HG03571 (cell line): Measurements from ENCODE around the gene RAD50.

Experiments used
- ATAC-seq: cut with Tn5 transposase; IDR thresholded peaks from one replicate; pipeline ENCODE4 v1.9.1; 2021; ENCODE audit not compliant: unreplicated experiment

RAD50 gene

GRCh38 chr5:132658381-132659302, 101.9 kb downstream of the RAD50 start:
- ATAC-seq: no peak

DNA sequence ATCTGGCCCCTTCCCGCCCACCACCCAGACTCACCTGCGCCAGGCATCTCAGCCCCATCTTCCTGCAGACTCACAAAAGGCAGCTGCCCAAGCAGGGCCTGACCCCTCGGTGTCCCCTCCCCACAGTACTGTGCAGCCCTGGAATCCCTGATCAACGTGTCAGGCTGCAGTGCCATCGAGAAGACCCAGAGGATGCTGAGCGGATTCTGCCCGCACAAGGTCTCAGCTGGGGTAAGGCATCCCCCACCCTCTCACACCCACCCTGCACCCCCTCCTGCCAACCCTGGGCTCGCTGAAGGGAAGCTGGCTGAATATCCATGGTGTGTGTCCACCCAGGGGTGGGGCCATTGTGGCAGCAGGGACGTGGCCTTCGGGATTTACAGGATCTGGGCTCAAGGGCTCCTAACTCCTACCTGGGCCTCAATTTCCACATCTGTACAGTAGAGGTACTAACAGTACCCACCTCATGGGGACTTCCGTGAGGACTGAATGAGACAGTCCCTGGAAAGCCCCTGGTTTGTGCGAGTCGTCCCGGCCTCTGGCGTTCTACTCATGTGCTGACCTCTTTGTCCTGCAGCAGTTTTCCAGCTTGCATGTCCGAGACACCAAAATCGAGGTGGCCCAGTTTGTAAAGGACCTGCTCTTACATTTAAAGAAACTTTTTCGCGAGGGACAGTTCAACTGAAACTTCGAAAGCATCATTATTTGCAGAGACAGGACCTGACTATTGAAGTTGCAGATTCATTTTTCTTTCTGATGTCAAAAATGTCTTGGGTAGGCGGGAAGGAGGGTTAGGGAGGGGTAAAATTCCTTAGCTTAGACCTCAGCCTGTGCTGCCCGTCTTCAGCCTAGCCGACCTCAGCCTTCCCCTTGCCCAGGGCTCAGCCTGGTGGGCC, 103.1 kb downstream of the RAD50 start:
- ATAC-seq: no peak

DNA sequence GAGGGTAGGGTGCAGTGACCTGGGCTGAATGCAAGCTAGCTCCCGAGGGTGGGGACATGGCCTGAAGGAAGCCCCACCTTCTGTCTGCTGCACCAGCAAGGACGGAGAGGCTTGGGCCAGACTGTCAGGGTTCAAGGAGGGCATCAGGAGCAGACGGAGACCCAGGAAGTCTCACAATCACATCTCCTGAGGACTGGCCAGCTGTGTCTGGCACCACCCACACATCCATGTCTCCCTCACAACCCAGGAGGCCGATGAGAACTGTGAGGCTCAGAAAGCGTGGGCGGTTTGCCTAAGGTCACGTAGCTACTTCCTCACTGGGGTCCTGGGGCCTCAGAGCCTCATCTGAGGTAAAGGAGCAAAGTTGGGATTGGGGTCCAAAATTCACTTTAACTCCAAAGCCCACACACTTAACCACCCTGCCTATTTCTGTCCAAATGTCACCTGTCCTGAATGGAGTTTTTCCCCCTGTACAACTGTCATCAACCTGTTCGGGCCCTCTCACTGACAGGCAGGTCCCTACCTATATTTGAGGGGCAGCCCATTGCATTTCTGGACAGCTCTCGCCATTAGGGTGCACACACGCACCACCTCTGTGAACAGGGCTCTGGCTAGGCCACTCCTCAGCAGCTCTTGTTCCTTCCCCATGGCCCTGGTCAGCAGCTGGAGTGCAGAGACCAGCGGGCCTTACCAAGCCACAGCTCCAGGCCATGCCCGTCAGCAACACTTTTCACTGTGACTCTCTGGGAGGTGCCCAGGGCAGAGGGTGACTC, 104.6 kb downstream of the RAD50 start:
- ATAC-seq: no peak

DNA sequence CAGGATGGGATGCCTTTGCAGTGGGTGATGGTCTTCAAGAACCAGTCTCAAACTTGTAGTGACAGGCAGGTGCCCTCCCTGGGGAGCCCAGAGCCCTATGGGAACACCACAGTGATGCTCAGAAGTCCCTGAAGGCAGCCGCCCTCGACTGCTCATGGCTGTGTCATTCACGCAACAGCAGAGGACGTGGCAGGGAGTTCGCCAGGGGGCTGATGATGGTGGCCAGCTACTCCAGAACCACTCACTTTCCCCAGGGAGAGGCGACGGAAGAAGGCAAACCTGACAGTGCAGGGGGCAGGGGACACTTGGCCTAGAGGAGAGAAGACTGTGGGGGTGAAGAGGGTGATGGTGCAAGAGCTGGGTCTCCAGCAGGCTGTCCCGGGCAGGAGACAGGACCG, 105.2 kb downstream of the RAD50 start:
- no peak for ATAC-seq

DNA sequence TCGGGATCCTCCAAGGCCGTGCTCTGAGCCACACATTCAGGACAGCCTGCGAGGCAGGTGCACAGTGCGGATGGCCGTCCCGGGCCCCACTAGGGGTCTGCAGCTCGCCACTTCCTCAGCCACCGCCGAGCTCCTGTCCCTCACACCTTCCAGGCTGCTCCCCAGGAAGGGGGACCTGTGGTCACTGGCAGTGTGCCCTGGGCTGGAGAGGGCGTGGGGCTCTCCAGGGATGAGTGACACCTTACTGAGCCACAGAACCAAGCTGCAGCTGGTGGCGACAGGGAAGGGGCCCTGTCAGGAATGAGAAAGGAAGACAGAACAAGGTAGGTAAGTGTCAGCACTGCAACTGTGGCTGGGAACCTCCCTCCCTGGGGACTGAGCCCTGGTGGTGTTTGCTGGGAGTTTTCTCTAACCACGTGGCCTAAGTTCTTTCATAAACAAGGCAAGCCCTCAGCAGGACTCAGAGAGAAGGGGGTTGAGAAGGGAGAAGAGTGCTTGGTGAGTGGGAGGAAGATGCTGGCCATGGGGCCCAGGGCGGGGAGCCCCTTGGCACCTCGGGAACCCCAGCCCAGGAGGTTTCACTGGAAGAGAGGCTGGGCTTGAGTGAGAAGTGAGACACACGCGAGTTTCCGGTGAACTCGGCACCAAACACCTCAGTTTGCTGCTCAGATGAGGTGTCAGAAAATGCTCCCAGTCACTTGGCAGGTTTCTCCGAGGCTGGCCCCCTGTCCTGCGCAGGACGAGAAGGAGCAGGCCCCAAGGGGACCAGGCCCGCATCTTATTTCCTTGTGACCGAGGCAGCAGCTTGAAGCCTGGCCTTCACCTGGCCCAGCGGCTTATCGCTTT, 106.4 kb downstream of the RAD50 start:
- ATAC-seq: peak; percentile 60

DNA sequence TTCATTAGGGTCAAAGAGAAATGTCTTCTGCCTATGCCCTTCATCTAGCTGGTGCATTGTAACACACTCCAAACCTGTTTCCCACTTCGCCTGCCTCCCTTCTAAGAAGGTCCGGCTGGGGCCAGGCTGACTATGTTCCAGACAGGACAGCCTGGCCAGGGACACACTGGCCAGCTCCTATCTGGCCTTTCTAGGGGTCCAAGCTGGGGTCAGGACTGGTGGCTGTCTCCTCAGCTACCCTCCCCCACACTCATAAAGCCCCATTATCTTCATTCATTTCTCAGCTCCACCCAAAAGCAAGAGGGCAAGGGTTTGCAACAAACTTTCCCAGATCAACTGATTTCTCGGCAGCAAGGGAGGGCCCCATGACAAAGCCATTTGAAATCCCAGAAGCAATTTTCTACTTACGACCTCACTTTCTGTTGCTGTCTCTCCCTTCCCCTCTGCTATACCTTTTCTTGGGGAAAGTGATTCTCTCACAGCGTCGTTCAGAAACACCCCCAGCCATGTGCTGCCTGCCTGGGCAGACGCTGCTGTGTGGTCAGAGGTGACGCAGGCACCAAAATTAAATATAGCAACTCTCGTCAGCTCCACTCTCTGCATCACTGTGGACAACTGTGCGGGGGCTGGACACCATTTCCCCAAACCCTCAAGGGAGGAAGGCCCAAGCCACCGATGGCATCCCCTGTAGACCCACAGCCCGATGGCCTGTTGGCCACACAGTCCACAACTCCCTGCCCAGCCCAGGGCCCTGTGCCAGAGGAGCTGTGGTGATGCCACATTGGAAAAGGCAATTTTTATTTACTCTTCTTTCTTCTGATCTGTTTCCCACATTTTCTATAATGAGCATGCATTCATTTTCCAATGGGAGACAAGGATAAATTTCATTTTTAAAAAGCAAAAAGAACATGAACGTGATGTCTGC, 107.3 kb downstream of the RAD50 start:
- peak; percentile 32 for ATAC-seq

DNA sequence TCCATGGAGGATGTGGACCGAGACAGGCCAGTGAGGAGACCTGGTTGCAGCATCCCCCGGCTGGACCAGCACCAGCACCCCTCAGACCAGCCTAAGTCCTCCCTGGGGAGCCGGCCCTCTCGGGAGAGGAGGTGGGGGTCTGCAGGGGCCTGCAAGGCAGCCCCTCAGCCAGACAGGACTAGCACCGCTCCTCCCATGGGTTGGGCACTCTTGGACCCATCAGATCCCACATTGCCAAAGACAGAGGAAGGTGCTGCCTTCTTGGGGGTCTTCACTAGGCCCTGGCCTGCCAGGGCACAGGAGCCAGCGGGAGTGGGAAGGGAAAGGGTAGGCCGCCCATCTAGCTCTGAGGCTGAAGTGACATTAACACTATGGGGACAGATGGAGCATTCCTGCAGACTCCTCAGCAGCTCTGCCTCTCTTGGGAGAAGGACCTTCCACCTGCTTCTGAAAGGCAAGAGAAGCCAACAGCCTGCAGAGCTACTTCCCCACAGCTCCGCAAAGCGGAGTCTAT, 108.0 kb downstream of the RAD50 start:
- ATAC-seq: no peak

DNA sequence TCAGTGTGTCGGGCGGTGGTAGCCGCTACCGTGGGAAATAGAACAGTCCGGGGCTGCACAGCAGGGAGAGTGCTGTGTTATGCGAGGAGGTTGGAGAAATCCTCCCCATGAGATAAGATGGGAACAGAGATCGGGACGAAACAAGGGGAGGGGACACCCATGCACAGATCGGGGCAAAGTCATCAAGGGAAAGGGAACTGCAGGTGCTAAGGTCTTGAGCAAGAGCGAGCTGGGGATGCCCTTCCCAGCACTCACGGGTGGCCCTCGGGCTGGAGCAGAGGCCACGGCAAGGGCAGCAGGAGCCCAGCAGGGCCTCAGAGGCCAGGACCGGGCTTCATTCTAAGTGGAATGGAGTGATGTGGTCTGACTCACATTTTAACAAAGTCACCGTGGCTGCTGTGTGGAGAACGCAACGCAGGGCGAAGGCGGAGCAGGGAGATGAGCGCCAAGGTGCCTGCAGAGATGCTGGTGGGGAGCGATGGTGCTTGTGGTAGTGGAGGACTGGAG, 108.8 kb downstream of the RAD50 start:
- no peak for ATAC-seq

DNA sequence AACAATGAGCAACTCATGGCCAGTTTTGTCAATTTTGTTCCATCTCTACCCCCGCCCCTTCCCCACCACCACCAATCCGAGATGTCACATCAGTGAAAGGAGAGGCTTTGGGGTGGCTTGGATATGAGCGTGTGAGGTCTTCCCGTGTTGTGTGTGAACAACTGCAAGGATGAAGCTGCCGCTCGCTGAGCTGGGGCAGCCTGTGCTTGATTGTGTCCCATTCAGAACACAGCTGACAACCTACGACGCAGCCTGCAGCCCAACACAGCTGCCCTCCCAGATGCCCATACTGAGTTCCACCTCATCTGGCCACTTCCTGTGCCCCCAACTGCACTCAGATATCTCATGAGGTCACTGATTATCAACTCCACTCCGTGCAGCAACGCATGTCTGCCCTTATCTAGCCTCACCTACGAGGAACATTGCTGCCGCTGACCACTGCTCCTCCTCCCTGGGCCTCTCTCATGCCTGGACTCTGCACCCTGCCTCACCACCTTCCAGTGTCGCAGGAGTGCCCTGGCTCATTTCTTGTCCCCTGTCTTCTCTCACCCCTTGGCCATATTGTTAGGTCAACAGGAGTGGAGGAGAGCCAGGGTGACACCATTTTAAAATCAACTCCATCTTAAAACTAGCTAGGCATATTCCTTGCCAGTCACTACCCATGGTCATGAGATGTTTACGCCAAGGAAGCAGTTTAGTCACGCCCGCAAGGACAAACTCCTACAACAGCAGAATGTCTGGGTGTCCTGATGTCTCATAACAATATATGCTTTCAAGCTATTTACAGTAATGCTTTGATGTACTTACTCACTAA, 109.7 kb downstream of the RAD50 start:
- no peak for ATAC-seq

DNA sequence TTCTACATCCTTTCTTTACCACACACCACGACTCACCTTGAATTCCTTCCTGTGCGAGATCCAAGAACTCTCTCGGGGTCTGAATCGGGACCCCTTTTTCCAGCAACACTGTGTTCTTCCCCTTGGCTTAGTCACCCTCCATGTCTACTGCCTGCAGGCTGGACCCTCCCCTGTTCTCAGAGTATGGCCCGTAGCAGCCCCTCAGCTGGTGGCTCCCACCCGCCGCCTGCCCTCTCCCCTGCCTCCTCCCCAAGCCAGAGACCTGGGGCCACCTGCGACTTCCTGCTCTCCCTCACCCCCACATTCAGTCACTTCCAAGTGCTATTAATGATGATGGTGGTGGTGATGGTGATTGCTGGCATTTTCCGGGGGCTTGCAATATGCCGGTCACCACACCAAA, 110.5 kb downstream of the RAD50 start:
- no peak for ATAC-seq

DNA sequence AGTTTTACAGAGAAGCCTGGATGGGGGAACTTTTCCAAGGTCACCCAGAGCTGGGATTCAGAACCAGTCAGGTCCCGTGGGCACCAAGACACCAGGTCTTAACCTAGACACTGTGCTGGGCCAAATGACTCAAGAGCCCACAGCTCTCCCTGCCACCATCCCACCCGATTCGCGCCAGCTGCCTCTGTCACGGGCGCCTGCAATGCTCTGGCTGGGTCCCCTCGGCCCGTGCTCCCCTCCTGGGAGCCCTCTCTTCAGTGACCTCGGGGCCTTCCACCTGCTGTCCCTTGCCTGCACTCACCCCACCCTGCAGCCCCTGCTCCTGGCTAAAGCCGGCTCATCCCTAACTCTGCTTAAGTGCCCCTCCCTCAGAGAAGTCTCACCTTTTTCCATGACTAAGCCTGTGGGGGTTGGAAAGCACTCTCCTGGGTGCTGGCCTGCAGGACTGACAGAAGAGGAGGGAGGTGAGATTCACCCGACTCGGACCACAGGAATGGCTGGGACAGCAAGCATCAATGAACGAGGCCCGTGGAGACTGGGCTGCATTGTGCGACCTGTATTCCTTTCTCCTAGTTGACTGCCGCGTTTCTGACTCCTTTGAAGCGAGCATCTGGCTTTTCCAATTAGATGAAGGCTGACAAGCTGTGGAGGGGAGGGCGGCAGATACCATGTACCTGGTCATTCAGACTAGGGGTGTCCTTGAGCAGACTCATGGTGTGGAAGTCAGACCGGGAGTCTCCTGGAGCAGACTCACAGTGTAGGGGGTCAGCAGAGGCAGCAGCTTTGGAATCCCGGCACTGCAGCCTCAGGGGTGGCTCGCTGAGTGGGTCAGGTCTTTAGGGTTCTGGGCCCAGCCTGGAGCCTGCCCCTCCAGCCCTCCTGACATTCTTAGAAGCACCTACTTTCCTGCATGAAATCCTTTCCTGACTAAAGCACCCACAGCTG, 111.3 kb downstream of the RAD50 start:
- ATAC-seq: no peak

DNA sequence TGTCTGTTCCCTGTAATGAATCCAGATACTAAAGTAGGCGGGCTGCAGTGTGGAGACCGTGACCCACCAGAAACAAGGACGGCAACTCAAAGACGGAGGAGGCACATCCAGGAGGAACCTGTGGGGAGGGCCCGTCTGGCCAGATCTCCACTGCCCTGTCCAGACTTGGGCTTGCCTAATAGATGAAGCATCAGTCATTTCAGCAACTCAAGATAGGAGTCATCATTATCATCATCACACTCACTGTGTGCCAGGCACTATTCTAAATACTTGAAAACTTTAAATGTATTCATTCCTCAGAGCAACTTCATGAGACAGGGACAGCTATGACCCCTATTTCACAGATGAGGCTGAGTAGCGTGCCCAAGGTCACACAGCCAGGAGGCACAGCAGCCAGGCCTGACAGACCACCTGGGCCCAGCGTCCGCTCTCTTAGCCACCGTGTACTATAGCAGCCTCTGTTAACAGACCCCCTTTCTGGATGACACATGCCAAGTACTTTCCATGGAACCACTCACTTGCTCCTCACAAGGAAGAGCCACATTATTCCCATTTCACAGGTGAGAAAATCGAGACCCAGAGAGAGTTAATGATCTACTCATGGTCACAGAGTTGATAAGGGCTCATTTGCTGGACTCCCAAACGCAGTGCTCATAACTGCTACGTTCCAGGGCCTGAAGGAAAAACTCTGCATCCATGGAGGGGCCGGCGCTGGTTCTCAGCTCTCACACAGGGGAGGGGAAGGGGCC, 112.1 kb downstream of the RAD50 start:
- ATAC-seq: no peak

DNA sequence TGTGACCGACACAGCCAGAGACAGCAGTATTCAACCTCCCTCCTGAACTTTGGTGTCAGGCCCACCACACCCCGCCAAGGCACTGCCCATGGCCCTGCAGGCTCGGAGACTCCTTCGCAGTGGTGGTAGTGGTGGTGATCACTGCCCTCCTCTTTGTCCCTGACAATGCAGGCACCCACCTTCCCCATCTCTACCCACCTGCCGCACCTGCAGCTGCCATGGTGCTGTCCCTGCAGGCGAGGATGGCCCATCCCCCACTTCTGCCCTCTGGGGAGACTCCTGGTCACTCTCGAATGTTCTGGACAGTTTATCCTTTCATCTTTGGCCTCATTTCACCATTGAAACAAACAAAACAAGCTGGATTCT, 112.7 kb downstream of the RAD50 start:
- ATAC-seq: no peak

GRCh38 chr5:132669966-132670882, 113.4 kb downstream of the RAD50 start:
- ATAC-seq: no peak

DNA sequence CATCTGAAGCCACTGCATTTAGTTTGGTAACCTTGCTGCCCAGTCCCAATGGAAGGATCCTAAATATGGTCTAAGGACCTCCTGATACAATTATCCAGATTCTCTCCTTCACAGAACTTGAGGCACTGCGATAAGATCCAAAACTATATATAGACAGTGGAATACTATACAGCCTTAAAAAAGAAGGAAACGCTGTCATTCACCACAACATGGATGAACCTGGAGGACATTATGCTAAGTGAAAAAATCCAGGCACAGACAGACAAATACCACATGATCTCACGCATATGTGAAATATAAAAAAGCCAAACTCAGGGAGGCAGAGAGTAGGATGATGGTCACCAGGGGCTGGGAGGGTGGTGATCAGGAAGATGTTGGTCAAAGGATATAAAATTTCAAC, 114.2 kb downstream of the RAD50 start:
- ATAC-seq: no peak
